ENCODE measurements around the gene SLCO1A2.
"Not testable (repeated sequence)": the region's sequence is repeated elsewhere in the genome, so short reads cannot be mapped to it uniquely, and the experiment has no call there.

SLCO1A2 gene, protein sequence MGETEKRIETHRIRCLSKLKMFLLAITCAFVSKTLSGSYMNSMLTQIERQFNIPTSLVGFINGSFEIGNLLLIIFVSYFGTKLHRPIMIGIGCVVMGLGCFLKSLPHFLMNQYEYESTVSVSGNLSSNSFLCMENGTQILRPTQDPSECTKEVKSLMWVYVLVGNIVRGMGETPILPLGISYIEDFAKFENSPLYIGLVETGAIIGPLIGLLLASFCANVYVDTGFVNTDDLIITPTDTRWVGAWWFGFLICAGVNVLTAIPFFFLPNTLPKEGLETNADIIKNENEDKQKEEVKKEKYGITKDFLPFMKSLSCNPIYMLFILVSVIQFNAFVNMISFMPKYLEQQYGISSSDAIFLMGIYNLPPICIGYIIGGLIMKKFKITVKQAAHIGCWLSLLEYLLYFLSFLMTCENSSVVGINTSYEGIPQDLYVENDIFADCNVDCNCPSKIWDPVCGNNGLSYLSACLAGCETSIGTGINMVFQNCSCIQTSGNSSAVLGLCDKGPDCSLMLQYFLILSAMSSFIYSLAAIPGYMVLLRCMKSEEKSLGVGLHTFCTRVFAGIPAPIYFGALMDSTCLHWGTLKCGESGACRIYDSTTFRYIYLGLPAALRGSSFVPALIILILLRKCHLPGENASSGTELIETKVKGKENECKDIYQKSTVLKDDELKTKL

DNA sequence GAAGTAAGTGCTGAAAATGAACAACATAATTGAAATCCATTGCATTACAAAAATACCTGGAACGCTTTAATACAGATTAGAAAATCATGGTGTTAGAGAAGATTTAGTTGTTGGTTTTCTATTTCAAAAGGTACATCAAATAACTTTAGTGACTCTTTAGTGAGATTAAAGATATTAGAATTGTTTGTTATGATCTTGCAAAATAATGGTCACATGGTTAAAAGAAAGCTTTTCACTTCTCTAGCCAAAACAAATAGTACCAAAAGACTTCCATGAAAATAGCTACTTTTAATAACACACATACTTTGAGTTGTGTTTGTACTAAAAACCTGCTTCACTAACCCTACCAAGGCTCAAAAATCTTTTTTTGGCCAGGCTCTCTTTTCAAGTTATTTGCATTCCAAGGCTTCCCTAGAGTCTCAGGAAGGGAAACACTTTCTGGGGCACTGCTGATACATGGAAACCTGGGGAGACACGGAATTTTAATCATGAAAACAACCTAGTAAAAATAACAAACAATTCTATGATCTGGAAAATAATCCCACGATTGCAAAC, at the start of gene SLCO1A2:
TSS of gene SLCO1A2 (minus strand) at position 147 of the 555 bp plus-strand sequence. CDS start 270 bp downstream, outside the sequence.
- Histone ChIP-seq H3K36me3 (replicated peaks; ENCODE audit: low read depth, low read length) (no peaks in the 10 kb centered on the region), H3K9me3 (ENCODE audit: insufficient read depth, low read length) (peaks cover 5% of the 10 kb centered on the region; the same call in 1 of the 2 replicates), H3K4me3 (ENCODE audit: low read length) (no peak within 1 kb of the TSS), H3K9ac (ENCODE audit: low read length) (no peak within 1 kb of the TSS), H3K79me2 (ENCODE audit: low read length) (no peaks in the 10 kb centered on the region), H3K4me1 (ENCODE audit: low read length) (no peaks in the 10 kb centered on the region), H3K4me2 (ENCODE audit: low read length) (no peak within 1 kb of the TSS), H3K27ac (ENCODE audit: low read length) (no peak within 1 kb of the TSS), H2AFZ (ENCODE audit: low read depth, low read length) (no peak within 1 kb of the TSS), H4K20me1 (ENCODE audit: insufficient read depth, low read length) (no peaks in the 10 kb centered on the region), H3K27me3 (ENCODE audit: low read depth, low read length) (no peaks in the 10 kb centered on the region)
- no peak for TF ChIP-seq EZH2phosphoT487 (IDR thresholded peaks at IDR 0.05; ENCODE audit: low read depth)
- TF ChIP-seq, protein P1, sequence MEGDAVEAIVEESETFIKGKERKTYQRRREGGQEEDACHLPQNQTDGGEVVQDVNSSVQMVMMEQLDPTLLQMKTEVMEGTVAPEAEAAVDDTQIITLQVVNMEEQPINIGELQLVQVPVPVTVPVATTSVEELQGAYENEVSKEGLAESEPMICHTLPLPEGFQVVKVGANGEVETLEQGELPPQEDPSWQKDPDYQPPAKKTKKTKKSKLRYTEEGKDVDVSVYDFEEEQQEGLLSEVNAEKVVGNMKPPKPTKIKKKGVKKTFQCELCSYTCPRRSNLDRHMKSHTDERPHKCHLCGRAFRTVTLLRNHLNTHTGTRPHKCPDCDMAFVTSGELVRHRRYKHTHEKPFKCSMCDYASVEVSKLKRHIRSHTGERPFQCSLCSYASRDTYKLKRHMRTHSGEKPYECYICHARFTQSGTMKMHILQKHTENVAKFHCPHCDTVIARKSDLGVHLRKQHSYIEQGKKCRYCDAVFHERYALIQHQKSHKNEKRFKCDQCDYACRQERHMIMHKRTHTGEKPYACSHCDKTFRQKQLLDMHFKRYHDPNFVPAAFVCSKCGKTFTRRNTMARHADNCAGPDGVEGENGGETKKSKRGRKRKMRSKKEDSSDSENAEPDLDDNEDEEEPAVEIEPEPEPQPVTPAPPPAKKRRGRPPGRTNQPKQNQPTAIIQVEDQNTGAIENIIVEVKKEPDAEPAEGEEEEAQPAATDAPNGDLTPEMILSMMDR (IDR thresholded peaks at IDR 0.05; ENCODE audit: low read depth, low read length) = no peak

DNA sequence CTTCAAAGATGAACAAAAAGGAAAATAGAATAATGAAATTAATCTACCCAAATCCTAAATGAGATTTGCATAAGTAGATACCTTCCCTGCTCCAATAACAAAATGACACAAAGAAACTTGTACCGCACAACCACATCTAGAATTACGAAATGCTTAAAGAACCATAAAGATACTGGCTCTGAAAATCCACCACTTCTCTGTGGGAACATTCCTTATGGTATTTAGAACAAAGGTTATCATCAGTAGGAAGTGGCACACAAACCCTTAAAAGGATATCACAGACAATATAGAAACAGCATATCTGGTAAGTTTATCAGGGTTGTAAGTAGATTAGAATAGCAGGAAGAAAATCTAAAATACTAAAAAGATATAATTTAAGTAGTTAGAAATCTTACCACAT, 49.5 kb upstream of the SLCO1A2 start:
- no peak overlapping the region for H2AFZ ChIP-seq (ENCODE audit: low read depth, low read length)

DNA sequence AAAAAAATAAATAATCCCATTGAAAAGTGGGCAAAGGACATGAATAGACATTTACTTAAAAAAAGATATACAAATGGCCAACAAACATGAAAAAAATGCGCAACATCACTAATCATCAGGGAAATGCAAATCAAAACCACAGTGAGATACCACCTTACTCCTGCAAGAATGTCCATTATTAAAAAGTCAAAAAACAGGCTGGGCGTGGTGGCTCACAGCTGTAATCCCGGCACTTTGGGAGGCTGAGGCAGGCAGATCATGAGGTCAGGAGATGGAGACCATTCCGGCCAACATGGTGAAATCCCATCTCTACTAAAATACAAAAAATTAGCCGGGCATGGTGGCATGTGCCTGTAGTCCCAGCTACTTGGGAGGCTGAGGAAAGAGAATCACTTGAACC, 46.6 kb upstream of the SLCO1A2 start:
- H3K9me3 ChIP-seq (ENCODE audit: insufficient read depth, low read length); H3K4me3 ChIP-seq (ENCODE audit: low read length); H4K20me1 ChIP-seq (ENCODE audit: insufficient read depth, low read length); H3K79me2 ChIP-seq (ENCODE audit: low read length); H3K36me3 ChIP-seq (replicated peaks; ENCODE audit: low read depth, low read length); H3K27ac ChIP-seq (ENCODE audit: low read length); H3K4me1 ChIP-seq (ENCODE audit: low read length); H3K4me2 ChIP-seq (ENCODE audit: low read length); H3K9ac ChIP-seq (ENCODE audit: low read length); H3K27me3 ChIP-seq (ENCODE audit: low read depth, low read length); H2AFZ ChIP-seq (ENCODE audit: low read depth, low read length): not testable (repeated sequence)

More for the DNA sequence above, 49.5 kb upstream of the SLCO1A2 start:
- Histone ChIP-seq H3K9me3 (ENCODE audit: insufficient read depth, low read length) (no peaks in the 10 kb centered on the region), H3K4me2 (ENCODE audit: low read length) (no peak overlapping the region), H3K4me1 (ENCODE audit: low read length) (no peaks in the 10 kb centered on the region), H3K9ac (ENCODE audit: low read length) (no peak overlapping the region), H3K27me3 (ENCODE audit: low read depth, low read length) (no peaks in the 10 kb centered on the region), H3K36me3 (replicated peaks; ENCODE audit: low read depth, low read length) (no peaks in the 10 kb centered on the region), H3K27ac (ENCODE audit: low read length) (no peak overlapping the region), H3K4me3 (ENCODE audit: low read length) (no peak overlapping the region), H4K20me1 (ENCODE audit: insufficient read depth, low read length) (no peaks in the 10 kb centered on the region), H3K79me2 (ENCODE audit: low read length) (no peaks in the 10 kb centered on the region)
- no peak for TF ChIP-seq EZH2phosphoT487 (IDR thresholded peaks at IDR 0.05; ENCODE audit: low read depth)
- TF ChIP-seq, protein P1 (IDR thresholded peaks at IDR 0.05; ENCODE audit: low read depth, low read length) = no peak

DNA sequence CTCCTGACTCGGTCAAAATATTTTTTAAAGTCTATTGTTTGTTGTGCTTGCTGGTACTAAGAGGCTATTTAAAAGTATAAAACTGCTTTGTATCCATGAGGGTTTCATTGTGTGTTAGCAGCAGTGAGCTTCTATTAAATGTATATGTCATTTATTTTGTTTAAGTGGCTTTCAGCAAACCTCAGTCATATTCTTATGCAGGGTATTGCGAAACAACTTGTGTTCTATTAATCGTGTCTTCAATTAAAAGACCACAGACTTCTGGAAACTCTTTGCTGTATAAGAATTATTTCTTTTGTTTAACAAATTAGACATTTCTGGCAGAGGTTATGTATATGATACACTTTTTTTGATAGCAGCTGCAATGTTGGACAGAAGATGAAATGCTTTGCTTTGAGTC, 44.5 kb upstream of the SLCO1A2 start:
- no peak for TF ChIP-seq EZH2phosphoT487 (IDR thresholded peaks at IDR 0.05; ENCODE audit: low read depth)
- TF ChIP-seq, protein P1 (IDR thresholded peaks at IDR 0.05; ENCODE audit: low read depth, low read length) = no peak
- Histone ChIP-seq H3K79me2 (ENCODE audit: low read length) (no peaks in the 10 kb centered on the region), H3K4me2 (ENCODE audit: low read length) (no peak overlapping the region), H2AFZ (ENCODE audit: low read depth, low read length) (no peak overlapping the region), H3K27me3 (ENCODE audit: low read depth, low read length) (no peaks in the 10 kb centered on the region), H3K4me1 (ENCODE audit: low read length) (no peaks in the 10 kb centered on the region), H3K9ac (ENCODE audit: low read length) (no peak overlapping the region), H3K27ac (ENCODE audit: low read length) (no peak overlapping the region), H3K36me3 (replicated peaks; ENCODE audit: low read depth, low read length) (no peaks in the 10 kb centered on the region), H3K4me3 (ENCODE audit: low read length) (no peak overlapping the region), H4K20me1 (ENCODE audit: insufficient read depth, low read length) (no peaks in the 10 kb centered on the region), H3K9me3 (ENCODE audit: insufficient read depth, low read length) (no peaks in the 10 kb centered on the region)
